Aorta (tissue), 5 donors: ENCODE measurements around the gene TOR1AIP1. TPM values are rescaled to one million over a fixed set of nuclear protein-coding genes. Genes with fewer than 3 reads are reported as not detected.
A peak's percentile ranks its signal among the peaks of the same experiment; 100 is the strongest.
"Not testable (repeated sequence)": the region's sequence is repeated elsewhere in the genome, so short reads cannot be mapped to it uniquely, and the experiment has no call there.

Experiments
- ATAC-seq: fragments of 200-7000 bp; cut with Tn5 transposase; one replicate; pipeline ENCODE4 v1.9.1; 2022; ENCODE audit warnings: moderate library complexity; ENCODE audit not compliant: low FRiP score
- DNase-seq, 2 donors: peaks; one replicate each; pipeline ENCODE4 v3.0.0-alpha.2; 2020
- H3K27ac ChIP-seq, 2 donors: one replicate each; pipeline ENCODE4 v1.5.1; 2013; ENCODE audit warnings: low read length in 2 of 2, mild to moderate bottlenecking in 2 of 2, moderate library complexity in 2 of 2, control low read depth in 1 of 2, inconsistent platforms in 1 of 2, low read depth in 1 of 2
- H3K27me3 ChIP-seq, 2 donors: one replicate each; pipeline ENCODE4 v1.6.1; 2013; ENCODE audit warnings: control low read depth in 1 of 2, low read length in 1 of 2, mild to moderate bottlenecking in 1 of 2, moderate library complexity in 1 of 2; ENCODE audit not compliant: insufficient read depth in 2 of 2, control insufficient read depth in 1 of 2
- H3K36me3 ChIP-seq, 2 donors: one replicate each; pipeline ENCODE4 v1.6.1; 2013; ENCODE audit warnings: control low read depth in 1 of 2, low read length in 1 of 2, mild to moderate bottlenecking in 1 of 2; ENCODE audit not compliant: insufficient read depth in 2 of 2, control insufficient read depth in 1 of 2
- H3K4me1 ChIP-seq, 2 donors: one replicate each; pipeline ENCODE4 v1.6.1; 2013; ENCODE audit warnings: low read length in 2 of 2, control low read depth in 1 of 2, mild to moderate bottlenecking in 1 of 2, moderate library complexity in 1 of 2; ENCODE audit not compliant: insufficient read depth in 2 of 2, control insufficient read depth in 1 of 2
- H3K4me3 ChIP-seq, 2 donors: one replicate each; pipeline ENCODE4 v1.5.1; 2013; ENCODE audit warnings: low read length in 2 of 2, control low read depth in 1 of 2, mild to moderate bottlenecking in 1 of 2
- H3K9me3 ChIP-seq: one replicate; pipeline ENCODE4 v1.6.1; 2013; ENCODE audit warnings: mild to moderate bottlenecking, low read length; ENCODE audit not compliant: control insufficient read depth
- WGBS, 2 donors: extraction: QIAGEN DNeasy Blood & Tissue Kit; methylation state at CpG; one replicate each; pipeline ENCODE4 v1.1.7; 2013; 5-methylcytosine and 5-hydroxymethylcytosine counted together
- intact Hi-C, 2 donors: fragments of 100-400 bp; cut with DNase I; formaldehyde crosslinking; loops; one replicate each; pipeline versions ENCODE4 v1.14.2 to v1.15.0; 2022
- polyA plus RNA-seq, 2 donors: library from polyadenylated mRNA; stranded (reverse); fragments of 200-250 nt; gene quantifications; one replicate each; pipeline ENCODE4 v1.2.3, GENCODE V29; 2013
- total RNA-seq, 2 donors: library from RNA; stranded (reverse); fragmentation: NEBNext Ultra II Directional; extraction: Animal tissue kit (Norgen Biotek cat#: 25700); gene quantifications; one replicate each; pipeline ENCODE4 v1.2.1, GENCODE V29; 2021
- donor health status: healthy with polysubstance abuse.
- donor health status: Bipolar disorder and iron deficiency.
- donor health status: DM: no; HTN: no; CAD: no.
- donor health status: DM: no; HTN: no; CAD: no.
- donor health status: DM: yes; HTN: yes; CAD: no.

The TOR1AIP1 gene
- total and polyA plus RNA-seq, 4 donors = 48.0 to 68.4 (median 61.0) TPM

DNA sequence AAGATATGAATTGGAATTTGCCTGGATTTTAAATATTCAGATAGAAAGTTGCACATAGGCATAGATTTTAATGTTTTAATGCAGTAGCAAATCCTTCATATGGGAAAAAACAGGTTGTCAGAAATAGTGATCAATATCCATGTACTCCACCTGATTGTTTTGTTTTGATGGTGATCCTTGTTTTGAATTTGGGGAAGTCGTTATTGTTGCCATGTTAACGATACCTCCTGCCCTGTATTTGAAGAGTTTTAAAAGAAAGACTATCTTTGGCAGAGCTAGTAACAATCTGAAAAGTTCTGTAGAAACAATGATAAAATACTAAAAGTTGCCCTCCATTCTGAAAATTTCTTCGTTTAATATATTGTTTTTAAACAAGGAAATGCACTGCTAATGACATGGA is 73.6 kb downstream of the TOR1AIP1 start:
- H3K27ac ChIP-seq = no peak overlapping the region
- H3K4me1 ChIP-seq = no peaks in the 10 kb centered on the region
- peak overlapping the region; percentile 90 to 93 for H3K4me3 ChIP-seq
- 1 to 3% methylated on average over 3 of the region's 3 CpGs for WGBS, 2 donors
- intact Hi-C loops = loop anchor here in 1 of 2 donors (10.0 kb wide), 1 partner anchor 49 kb away; no protein-coding TSS in a partner anchor
- no peaks in the 10 kb centered on the region for H3K27me3 ChIP-seq
- ATAC-seq (no peak), DNase-seq (no peak)
- H3K36me3 ChIP-seq = no peaks in the 10 kb centered on the region
- no peaks in the 10 kb centered on the region for H3K9me3 ChIP-seq

DNA sequence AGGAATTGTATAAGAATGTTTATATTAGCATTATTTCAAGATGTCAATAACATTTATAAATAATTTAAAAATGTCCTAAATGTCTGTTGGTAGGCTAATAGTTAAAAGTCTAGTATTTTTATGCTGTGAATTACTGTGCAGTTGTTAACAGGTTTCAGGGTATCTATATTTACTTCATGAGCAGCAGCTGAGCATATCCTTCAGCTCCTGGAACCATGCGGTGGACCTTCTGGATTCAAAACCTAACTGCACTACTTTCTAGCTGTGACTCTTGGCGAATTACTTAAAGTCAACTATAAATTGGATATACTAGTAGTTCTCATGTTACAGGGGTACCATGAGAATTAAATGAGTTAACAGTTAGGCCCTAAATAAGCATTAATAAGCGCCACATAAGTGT is 76.3 kb downstream of the TOR1AIP1 start:
- no peaks in the 10 kb centered on the region for H3K27me3 ChIP-seq
- no peak for DNase-seq
- H3K9me3 ChIP-seq = no peaks in the 10 kb centered on the region
- H3K4me3 ChIP-seq = no peak overlapping the region
- intact Hi-C loops = loop anchor here in 1 of 2 donors (10.0 kb wide), 1 partner anchor 46 kb away; no protein-coding TSS in a partner anchor
- no peak overlapping the region for H3K27ac ChIP-seq
- WGBS, 2 donors = 68 to 71% methylated on average over 3 of the region's 3 CpGs
- no peak for ATAC-seq
- H3K36me3 ChIP-seq = no peaks in the 10 kb centered on the region
- H3K4me1 ChIP-seq = no peaks in the 10 kb centered on the region

DNA sequence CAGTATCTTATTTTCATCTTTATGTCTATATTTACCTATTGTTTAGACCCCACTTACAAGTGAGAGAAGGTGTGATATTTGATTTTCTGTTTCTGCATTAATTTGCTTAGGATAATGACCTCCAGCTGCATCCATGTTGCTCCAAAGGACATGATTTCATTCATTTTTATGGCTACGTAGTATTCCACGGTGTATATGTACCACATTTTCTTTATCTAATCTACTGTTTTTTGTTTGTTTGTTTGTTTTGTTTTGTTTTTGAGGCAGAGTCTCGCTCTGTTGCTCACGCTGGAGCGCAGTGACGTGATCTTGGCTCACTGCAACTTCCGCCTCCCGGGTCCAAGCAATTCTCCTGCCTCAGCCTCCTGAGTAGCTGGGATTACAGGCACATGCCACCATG is 80.1 kb downstream of the TOR1AIP1 start:
- ATAC-seq, DNase-seq, H3K27me3 ChIP-seq, H3K4me1 ChIP-seq, H3K9me3 ChIP-seq, H3K4me3 ChIP-seq, H3K27ac ChIP-seq, H3K36me3 ChIP-seq, intact Hi-C loops: not testable (repeated sequence)
- WGBS, 2 donors = 99% methylated on average over 8 of the region's 8 CpGs

DNA sequence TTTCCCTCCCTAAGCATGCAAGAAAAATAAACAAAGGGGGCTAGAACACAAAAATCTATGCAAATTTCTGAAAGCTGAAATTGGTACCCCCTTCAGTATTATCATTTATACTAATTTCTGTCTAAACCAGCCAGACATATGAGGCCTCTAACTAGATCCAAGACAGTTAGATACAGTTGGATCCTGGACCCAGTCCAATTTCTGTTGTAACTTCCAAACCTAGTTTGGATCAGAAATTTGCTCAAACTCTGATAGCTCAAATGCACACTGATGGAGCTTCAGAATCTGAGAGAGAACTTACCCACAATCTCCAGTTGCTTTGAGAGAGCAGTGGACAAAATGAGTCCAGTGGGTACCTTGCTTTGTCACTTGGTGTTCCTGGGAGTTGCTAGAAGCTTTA is 84.5 kb downstream of the TOR1AIP1 start:
- Histone ChIP-seq H3K27ac (no peak overlapping the region), H3K9me3 (no peaks in the 10 kb centered on the region), H3K4me1 (peaks cover 0 to 3% of the 10 kb centered on the region in 2 donors), H3K36me3 (no peaks in the 10 kb centered on the region), H3K4me3 (no peak overlapping the region), H3K27me3 (no peaks in the 10 kb centered on the region)
- DNase-seq (no peak), ATAC-seq (no peak)
- intact Hi-C loops = no loop called here

DNA sequence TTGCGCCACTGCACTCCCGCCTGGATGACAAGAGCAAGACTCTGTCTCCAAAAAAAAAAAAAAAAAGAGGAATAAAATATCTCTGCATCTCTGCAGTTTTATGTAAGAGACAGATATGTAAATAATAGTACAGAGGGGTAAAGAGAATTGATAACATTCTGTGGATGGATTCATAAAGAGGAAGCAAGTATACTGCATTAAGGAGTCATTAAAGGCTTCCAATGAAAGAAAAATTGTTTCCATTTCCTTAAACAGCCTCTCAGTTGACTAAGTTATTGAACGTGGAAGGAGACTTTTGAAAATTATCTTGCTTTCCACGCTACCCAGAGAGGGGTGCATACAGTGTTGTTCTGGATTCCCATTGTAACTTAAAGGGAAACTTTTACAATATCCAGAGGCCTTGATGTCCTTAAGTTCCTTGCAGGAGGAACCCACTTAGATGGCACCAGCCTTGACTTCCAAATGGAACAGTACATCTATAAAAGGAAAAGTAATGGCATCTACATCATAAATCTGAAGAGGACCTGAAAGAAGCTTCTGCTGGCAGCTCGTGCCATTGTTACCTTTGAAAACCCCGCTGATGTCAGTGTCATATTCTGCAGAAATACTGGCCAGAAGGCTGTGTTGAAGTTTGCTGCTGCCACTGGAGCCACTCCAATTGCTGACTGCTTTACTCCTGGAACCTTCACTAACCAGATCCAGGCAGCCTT is 86.4 kb downstream of the TOR1AIP1 start:
- Histone ChIP-seq H3K27ac (no peak overlapping the region), H3K36me3 (no peaks in the 10 kb centered on the region), H3K4me3 (no peak overlapping the region), H3K4me1 (peaks cover 0 to 3% of the 10 kb centered on the region in 2 donors), H3K9me3 (no peaks in the 10 kb centered on the region), H3K27me3 (no peaks in the 10 kb centered on the region)
- intact Hi-C loops = no loop called here
- no peak for ATAC-seq
- WGBS, 2 donors = 95% methylated on average over 6 of the region's 6 CpGs
- DNase-seq = peak in 1 of 2 donors; percentile 39

DNA sequence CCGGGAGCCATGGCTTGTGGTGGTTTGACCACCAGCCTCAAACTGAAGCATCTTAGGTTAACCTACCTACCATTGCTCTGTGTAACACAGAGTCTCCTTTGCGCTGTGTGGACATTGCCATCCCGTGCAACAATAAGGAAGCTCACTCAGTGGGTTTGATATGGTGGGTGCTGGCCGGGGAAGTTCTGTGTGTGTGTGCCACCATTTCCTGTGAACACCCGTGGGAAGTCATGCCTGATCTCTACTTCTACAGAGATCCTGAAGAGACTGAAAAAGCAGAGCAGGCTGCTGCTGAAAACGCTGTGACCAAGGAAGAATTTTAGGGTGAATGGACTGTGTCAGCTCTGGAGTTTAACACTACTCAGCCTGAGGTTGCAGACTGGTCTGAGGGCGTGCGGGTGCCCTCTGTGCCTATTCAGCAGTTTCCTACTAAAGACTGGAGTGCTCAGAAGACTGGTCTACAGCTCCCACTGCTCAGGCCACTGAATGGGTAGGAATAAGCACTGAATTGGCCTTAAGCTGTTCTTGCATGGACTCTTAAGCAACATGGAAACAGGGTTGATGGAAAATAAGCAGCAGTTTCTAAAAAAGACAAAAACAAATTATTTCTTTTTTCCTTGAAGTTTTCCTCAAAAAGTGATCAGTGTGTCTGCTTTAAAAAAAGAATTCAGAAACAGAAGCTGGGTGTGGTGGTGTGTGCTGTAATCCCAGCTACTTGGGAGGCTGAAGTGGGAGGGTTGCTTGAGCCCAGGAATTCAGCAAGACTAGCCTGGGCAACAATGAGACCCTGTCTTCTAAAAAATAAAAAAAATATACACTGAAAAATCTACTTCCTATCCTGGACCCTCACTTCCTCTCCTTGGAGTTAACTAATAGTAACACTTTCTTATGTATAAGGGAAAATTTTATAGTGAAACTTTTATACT is 87.2 kb downstream of the TOR1AIP1 start:
- intact Hi-C loops = no loop called here
- Histone ChIP-seq H3K4me3 (no peak overlapping the region), H3K9me3 (no peaks in the 10 kb centered on the region), H3K36me3 (no peaks in the 10 kb centered on the region), H3K27ac (peak overlapping the region in 1 of 2 donors; percentile 19), H3K27me3 (no peaks in the 10 kb centered on the region), H3K4me1 (peaks cover 0 to 3% of the 10 kb centered on the region in 2 donors)
- DNase-seq = no peak
- WGBS, 2 donors = 67 to 68% methylated on average over 8 of the region's 8 CpGs
- no peak for ATAC-seq

Other genes starting within 250 kb of the TOR1AIP1 start
- gene FAM163A, start 139.0 kb upstream of the TOR1AIP1 start, total RNA-seq = not detected
- not detected for gene FAM163A, start 139.0 kb upstream of the TOR1AIP1 start, polyA plus RNA-seq
- 10 to 100 TPM; 62.7 to 64.7 TPM for gene TOR1AIP2, start 4.5 kb upstream of the TOR1AIP1 start, total RNA-seq
- gene TOR1AIP2, start 4.5 kb upstream of the TOR1AIP1 start, polyA plus RNA-seq = 1 to 10 TPM; 9.4 to 9.5 TPM
- gene CEP350, start 72.5 kb downstream of the TOR1AIP1 start, total RNA-seq = 10 to 100 TPM; 52.6 to 61.3 TPM
- 1 to 10 TPM; 4.3 to 6.3 TPM for gene CEP350, start 72.5 kb downstream of the TOR1AIP1 start, polyA plus RNA-seq